Subcutaneous adipose tissue (tissue), 4 donors: Measurements from ENCODE around the gene SNX18. TPM values are rescaled to one million over a fixed set of nuclear protein-coding genes. Genes with fewer than 3 reads are reported as not detected.

Experiments used
- total RNA-seq, 4 donors: library from RNA; depleted of rRNA; stranded (reverse); fragments of >200 nt; gene quantifications; one replicate each; pipeline ENCODE4 v1.1.0, GENCODE V29; 2016
- TF ChIP-seq, protein P1 (sequence below): fragments of 450-650 bp; IDR thresholded peaks from one replicate; pipeline ENCODE4 v1.5.1; 2016; ENCODE audit warnings: low read depth, mild to moderate bottlenecking, control low read depth, antibody characterized with exemption, moderate library complexity

SNX18 gene
- total RNA-seq, 4 donors from 2014 or later = 26.7 to 54.6 (median 40.2) TPM

DNA sequence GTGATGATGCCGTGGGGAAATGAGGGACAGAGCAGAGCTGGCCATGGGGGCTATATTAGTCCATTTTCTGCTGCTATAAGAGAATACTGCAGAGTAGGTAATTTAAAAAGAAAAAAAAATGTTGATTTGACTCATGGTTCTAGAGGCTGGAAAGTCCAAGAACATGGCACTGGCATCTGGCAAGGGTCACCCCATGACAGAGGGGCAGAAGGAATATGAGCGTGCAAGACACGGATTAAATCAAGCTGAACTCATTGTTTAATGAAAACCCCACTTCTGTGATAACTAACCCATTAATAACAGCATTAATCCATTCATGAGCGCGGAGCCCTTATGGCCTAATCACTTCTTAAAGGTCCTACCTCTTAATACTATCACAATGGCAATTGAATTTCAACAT is 68.8 kb downstream of the SNX18 start:
- TF ChIP-seq, protein P1, sequence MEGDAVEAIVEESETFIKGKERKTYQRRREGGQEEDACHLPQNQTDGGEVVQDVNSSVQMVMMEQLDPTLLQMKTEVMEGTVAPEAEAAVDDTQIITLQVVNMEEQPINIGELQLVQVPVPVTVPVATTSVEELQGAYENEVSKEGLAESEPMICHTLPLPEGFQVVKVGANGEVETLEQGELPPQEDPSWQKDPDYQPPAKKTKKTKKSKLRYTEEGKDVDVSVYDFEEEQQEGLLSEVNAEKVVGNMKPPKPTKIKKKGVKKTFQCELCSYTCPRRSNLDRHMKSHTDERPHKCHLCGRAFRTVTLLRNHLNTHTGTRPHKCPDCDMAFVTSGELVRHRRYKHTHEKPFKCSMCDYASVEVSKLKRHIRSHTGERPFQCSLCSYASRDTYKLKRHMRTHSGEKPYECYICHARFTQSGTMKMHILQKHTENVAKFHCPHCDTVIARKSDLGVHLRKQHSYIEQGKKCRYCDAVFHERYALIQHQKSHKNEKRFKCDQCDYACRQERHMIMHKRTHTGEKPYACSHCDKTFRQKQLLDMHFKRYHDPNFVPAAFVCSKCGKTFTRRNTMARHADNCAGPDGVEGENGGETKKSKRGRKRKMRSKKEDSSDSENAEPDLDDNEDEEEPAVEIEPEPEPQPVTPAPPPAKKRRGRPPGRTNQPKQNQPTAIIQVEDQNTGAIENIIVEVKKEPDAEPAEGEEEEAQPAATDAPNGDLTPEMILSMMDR = no peak

DNA sequence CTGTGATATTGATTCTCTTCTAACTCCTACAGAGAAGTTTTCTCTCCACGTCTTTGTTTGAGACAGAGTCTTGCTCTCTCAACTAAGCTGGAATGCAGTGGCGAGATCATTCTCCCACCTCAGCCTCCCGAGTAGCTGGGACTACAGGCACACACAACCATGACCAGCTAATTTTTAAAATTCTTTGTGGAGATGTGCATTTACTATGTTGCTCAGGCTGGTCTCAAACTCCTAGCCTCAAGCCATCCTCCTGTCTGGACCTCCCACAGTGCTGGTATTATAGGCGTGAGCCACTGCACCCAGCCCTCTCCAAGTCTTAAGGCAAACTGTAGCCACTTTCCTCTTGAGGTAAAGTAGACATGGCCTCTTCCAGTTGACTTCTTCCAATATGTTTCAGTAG is 72.2 kb downstream of the SNX18 start:
- TF ChIP-seq, protein P1 = no peak

DNA sequence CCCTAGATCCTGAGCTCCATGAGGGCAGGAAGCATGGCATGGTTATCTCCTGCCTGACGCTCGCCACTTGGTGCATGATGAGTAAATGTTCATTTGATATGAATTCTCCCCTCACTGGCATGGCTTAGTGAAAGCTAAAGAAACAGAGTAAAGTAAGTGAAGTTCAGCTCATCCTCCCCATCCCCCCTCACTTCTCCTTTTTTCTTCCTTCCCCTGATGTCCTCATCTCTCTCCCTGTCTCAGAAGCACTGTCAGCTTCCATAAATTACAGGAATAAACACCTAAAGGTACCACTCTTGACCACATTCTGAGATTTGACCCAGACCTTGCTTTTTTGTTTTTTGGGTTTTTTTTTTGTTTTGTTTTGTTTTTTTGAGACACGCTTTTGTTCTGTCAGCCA is 73.3 kb downstream of the SNX18 start:
- TF ChIP-seq, protein P1 = no peak

DNA sequence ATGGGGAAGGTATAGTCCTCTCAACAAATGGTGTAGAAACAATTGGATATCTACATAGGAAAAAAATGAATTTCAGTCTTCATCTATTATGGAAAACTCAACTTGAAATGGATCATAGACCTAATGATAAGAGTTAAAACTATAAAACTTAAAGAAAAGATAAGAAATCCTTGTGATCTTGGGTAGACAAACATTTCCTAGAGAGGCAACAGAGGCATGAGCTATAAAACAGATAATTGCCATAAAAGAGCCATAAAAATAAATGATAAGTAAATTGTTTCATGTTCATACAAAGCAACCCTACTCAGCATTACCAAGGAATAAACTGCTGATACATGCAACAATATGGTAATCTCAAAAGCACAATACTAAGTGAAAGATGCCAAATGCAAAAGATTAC is 76.2 kb downstream of the SNX18 start:
- TF ChIP-seq, protein P1 = no peak

DNA sequence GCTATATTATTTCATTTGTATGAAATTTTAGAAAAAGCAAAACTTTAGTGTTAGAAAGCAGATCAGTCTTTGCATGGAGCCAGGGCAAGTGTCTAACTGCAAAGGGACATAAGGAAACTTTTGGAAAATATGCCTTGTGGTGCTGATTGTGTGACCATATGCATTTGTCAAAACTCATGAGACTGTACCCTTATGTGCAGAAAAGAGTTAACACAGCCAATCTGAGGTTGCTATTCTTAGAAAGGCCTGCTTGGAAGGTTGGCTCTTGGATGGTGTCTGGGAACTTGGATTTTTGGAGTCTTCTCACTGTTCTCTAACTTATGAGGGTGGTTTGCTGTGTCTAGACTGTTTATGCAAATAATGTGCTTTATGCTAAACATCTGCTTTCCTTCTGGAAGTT is 76.6 kb downstream of the SNX18 start:
- TF ChIP-seq, protein P1 = no peak

DNA sequence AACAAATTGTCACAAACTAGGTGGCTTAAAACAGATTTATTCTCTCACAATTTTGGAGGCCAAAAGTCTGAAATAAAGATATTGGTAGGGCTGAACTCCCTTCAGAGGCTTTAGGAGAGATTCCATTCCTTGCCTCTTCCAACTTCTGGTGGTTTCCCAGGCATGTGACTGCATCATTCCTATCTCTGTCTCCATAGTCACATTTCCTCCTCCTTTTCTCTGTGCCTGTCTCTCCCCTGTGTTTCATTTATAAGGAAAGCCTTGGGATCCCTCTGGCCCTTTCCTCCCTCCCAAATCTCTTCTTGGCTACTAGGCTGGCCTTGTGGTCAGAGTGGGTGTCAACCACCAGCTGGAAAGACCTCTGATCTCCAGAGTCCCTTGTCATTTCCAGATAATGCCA is 78.2 kb downstream of the SNX18 start:
- TF ChIP-seq, protein P1 = no peak

Other genes starting within 250 kb of the SNX18 start
- gene ARL15, start 207.2 kb upstream of the SNX18 start, total RNA-seq = 10 to 100 TPM; 19.6 to 52.5 (median 30.6) TPM
- gene HSPB3, start 62.1 kb upstream of the SNX18 start, total RNA-seq = not detected